Thyroid gland (tissue), 4 donors: Measurements from ENCODE around the gene ABCG2. TPM values are rescaled to one million over a fixed set of nuclear protein-coding genes. Genes with fewer than 3 reads are reported as not detected.

Experiments used
- DNase-seq, 2 donors: peaks; one replicate each; pipeline ENCODE4 v3.0.0-alpha.2; 2019
- H3K27ac ChIP-seq, 3 donors: fragments of 200-600 bp; sonication (generic); 1 replicate in 2 of 3; 2 replicates in 1 of 3; pipeline ENCODE4 v1.5.1; 2016 to 2019; ENCODE audit warnings: mild to moderate bottlenecking in 1 of 3, moderate library complexity in 1 of 3
- H3K27me3 ChIP-seq: fragments of 200-600 bp; sonication (generic); one replicate; pipeline ENCODE4 v1.5.1; 2019
- H3K36me3 ChIP-seq, 2 donors: fragments of 200-600 bp; sonication (generic); one replicate each; pipeline ENCODE4 v1.5.1; 2016 to 2019
- H3K4me1 ChIP-seq, 2 donors: fragments of 200-600 bp; sonication (generic); one replicate each; pipeline ENCODE4 v1.5.1; 2017 to 2019
- H3K4me3 ChIP-seq, 3 donors: fragments of 200-600 bp; sonication (generic); replicated peaks in 1 of 3; 1 replicate in 2 of 3; 2 replicates in 1 of 3; pipeline ENCODE4 v1.5.1; 2016; ENCODE audit warnings: mild to moderate bottlenecking in 1 of 3
- H3K9me3 ChIP-seq: fragments of 200-600 bp; sonication (generic); one replicate; pipeline ENCODE4 v1.5.1; 2017
- CTCF ChIP-seq, 6 experiments: fragments of 200-600 bp in 3 of 6; fragments of 450-650 bp in 3 of 6; sonication (generic) in 3 of 6; IDR thresholded peaks; one replicate each; pipeline ENCODE4 v1.5.1; 2016 to 2019; ENCODE audit warnings: antibody characterized with exemption in 6 of 6, mild to moderate bottlenecking in 2 of 6, inconsistent platforms in 1 of 6, moderate library complexity in 1 of 6
- POLR2A ChIP-seq, 2 donors: fragments of 450-650 bp; IDR thresholded peaks; one replicate each; pipeline ENCODE4 v1.6.1; 2017; ENCODE audit warnings: antibody characterized with exemption in 2 of 2, mild to moderate bottlenecking in 2 of 2, moderate library complexity in 1 of 2
- WGBS, 2 donors: methylation state at CpG; one replicate each; pipeline ENCODE4 v1.1.5; 2017; 5-methylcytosine and 5-hydroxymethylcytosine counted together
- intact Hi-C: fragments of 100-400 bp; cut with DNase I; formaldehyde crosslinking; loops from one replicate; pipeline ENCODE4 v1.15.1; 2023
- total RNA-seq, 4 donors: library from RNA; depleted of rRNA; stranded (reverse); fragments of >200 nt; gene quantifications; one replicate each; pipeline ENCODE4 v1.2.3, GENCODE V29; 2016

Gene ABCG2
- total RNA-seq, 4 donors from 2014 or later: 3.9 to 26.3 (median 9.4) TPM

GRCh38 chr4:88104902-88105610 lies 53.4 kb downstream of the ABCG2 start:
- no peaks in the 10 kb centered on the region for H3K9me3 ChIP-seq
- no peak overlapping the region for H3K27ac ChIP-seq
- WGBS, 2 donors: 62 to 65% methylated on average over 4 of the region's 4 CpGs
- peaks cover 12 to 17% of the 10 kb centered on the region in 2 donors for H3K4me1 ChIP-seq
- no peak overlapping the region for H3K4me3 ChIP-seq
- H3K36me3 ChIP-seq: no peaks in the 10 kb centered on the region
- H3K27me3 ChIP-seq: no peaks in the 10 kb centered on the region
- no peak for DNase-seq
- TF ChIP-seq POLR2A (IDR thresholded peaks at IDR 0.05): no peak
- TF ChIP-seq CTCF (IDR thresholded peaks at IDR 0.05): no peak
- intact Hi-C loops: no loop called here

GRCh38 chr4:88102026-88102425 lies 56.4 kb downstream of the ABCG2 start:
- TF ChIP-seq POLR2A (IDR thresholded peaks at IDR 0.05): no peak
- TF ChIP-seq CTCF (IDR thresholded peaks at IDR 0.05): no peak
- intact Hi-C loops: no loop called here
- DNase-seq: no peak
- H3K27ac ChIP-seq: no peak overlapping the region
- H3K27me3 ChIP-seq: no peaks in the 10 kb centered on the region
- H3K36me3 ChIP-seq: no peaks in the 10 kb centered on the region
- 91 to 96% methylated on average over 7 of the region's 7 CpGs for WGBS, 2 donors
- no peak overlapping the region for H3K4me3 ChIP-seq
- H3K4me1 ChIP-seq: no peaks in the 10 kb centered on the region
- H3K9me3 ChIP-seq: no peaks in the 10 kb centered on the region

GRCh38 chr4:88101165-88101564 lies 57.3 kb downstream of the ABCG2 start:
- Histone ChIP-seq H3K27ac (no peak overlapping the region), H3K4me1 (no peaks in the 10 kb centered on the region), H3K36me3 (no peaks in the 10 kb centered on the region), H3K9me3 (no peaks in the 10 kb centered on the region), H3K27me3 (no peaks in the 10 kb centered on the region), H3K4me3 (no peak overlapping the region)
- 84 to 91% methylated on average over 6 of the region's 6 CpGs for WGBS, 2 donors
- no peak for DNase-seq
- intact Hi-C loops: no loop called here
- no peak for TF ChIP-seq CTCF (IDR thresholded peaks at IDR 0.05)

- no peak overlapping the region for H3K4me3 ChIP-seq
- no peaks in the 10 kb centered on the region for H3K4me1 ChIP-seq
- no peaks in the 10 kb centered on the region for H3K9me3 ChIP-seq
- no peaks in the 10 kb centered on the region for H3K36me3 ChIP-seq
- no peak overlapping the region for H3K27ac ChIP-seq
- intact Hi-C loops: no loop called here
- TF ChIP-seq CTCF (IDR thresholded peaks at IDR 0.05): no peak
- TF ChIP-seq POLR2A (IDR thresholded peaks at IDR 0.05): no peak
- no peaks in the 10 kb centered on the region for H3K27me3 ChIP-seq
- 89 to 90% methylated on average over 4 of the region's 4 CpGs for WGBS, 2 donors
- no peak for DNase-seq
Observed at GRCh38 chr4:88098993-88099752, 59.3 kb downstream of the ABCG2 start.

GRCh38 chr4:88097781-88098180 lies 60.7 kb downstream of the ABCG2 start:
- Histone ChIP-seq H3K4me1 (no peaks in the 10 kb centered on the region), H3K27me3 (no peaks in the 10 kb centered on the region), H3K4me3 (no peak overlapping the region), H3K27ac (no peak overlapping the region), H3K36me3 (no peaks in the 10 kb centered on the region), H3K9me3 (no peaks in the 10 kb centered on the region)
- DNase-seq: no peak
- WGBS, 2 donors: 85% methylated on average over 3 of the region's 3 CpGs
- no peak for TF ChIP-seq POLR2A (IDR thresholded peaks at IDR 0.05)
- no peak for TF ChIP-seq CTCF (IDR thresholded peaks at IDR 0.05)
- intact Hi-C loops: no loop called here
